GM21390 (cell line): ENCODE data around the gene ZBTB32.

Experiments
- ATAC-seq: cut with Tn5 transposase; IDR thresholded peaks from one replicate; pipeline ENCODE4 v1.9.1; 2021; ENCODE audit not compliant: unreplicated experiment

ZBTB32 gene

GRCh38 chr19:35750167-35750566 lies 45.8 kb downstream of the ZBTB32 start:
- no peak for ATAC-seq

GRCh38 chr19:35751839-35752745 lies 47.7 kb downstream of the ZBTB32 start:
- ATAC-seq: no peak

GRCh38 chr19:35752746-35753350 lies 48.5 kb downstream of the ZBTB32 start:
- ATAC-seq: no peak

GRCh38 chr19:35753634-35754369 lies 49.4 kb downstream of the ZBTB32 start:
- ATAC-seq: no peak

- no peak for ATAC-seq
Measured at GRCh38 chr19:35754370-35755130, 50.2 kb downstream of the ZBTB32 start.

GRCh38 chr19:35755131-35755549 lies 50.8 kb downstream of the ZBTB32 start:
- no peak for ATAC-seq

GRCh38 chr19:35755550-35756376 lies 51.4 kb downstream of the ZBTB32 start:
- no peak for ATAC-seq

- no peak for ATAC-seq
Measured at GRCh38 chr19:35756377-35757230, 52.2 kb downstream of the ZBTB32 start, which contains the start of gene HSPB6. Gene HSPB6 (minus strand): TSS chr19:35757029. CDS start chr19:35757008, 21 bp downstream.

- ATAC-seq: no peak
Measured at GRCh38 chr19:35757231-35757748, 52.9 kb downstream of the ZBTB32 start.

- peak; percentile 93 for ATAC-seq
Measured at GRCh38 chr19:35757749-35758608, 53.6 kb downstream of the ZBTB32 start, which contains the start of gene PROSER3. Gene PROSER3 (plus strand): TSS chr19:35758176. CDS start chr19:35758216, 40 bp downstream.

GRCh38 chr19:35759697-35760096 lies 55.3 kb downstream of the ZBTB32 start:
- no peak for ATAC-seq

GRCh38 chr19:35760711-35761349 lies 56.5 kb downstream of the ZBTB32 start:
- no peak for ATAC-seq

GRCh38 chr19:35764432-35765315 lies 60.3 kb downstream of the ZBTB32 start:
- ATAC-seq: no peak
